ENCODE results near the gene HOXA10.

HOXA10 gene

DNA sequence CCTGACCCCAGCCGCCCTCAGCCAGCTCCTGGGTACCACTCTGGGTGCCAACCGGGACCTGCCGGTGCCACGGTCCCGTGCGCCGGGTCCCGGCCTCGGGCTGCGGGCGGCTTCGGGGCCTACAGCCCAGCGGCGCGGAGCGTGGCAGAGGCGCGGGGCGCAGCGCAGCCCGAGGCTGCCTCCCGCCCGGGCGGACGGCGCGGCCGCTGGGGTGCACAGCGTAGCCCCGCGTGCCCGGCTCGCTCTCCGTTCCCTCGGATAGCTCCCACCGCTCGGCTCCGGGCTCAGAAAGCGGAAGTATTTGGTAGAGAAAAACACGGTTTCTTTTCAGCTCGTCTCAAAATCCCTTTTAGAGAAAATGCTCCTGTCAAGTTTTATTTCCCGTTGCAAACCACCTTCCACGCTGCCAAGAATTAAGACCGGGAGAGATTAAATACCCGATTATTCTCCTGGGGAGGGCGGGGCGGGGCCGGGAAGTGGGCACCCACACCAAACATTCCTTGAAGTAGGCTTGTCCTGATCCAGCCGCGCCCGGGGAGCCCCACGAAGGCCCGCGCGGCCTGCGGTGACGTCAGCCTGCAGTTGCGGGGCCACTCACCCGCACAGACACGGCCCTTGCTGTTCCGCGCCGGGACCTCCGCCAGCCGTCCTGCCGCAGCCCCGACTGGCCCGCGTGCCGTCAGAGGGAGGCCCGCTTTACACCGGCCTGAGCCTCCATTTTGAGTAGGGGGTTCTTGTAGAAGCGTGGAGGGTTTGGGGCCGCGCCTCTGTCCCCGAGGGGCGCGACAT is 18.6 kb upstream of the HOXA10 start:
- no peak for TF ChIP-seq TAF1 (IDR thresholded peaks at IDR 0.05; ENCODE audit: borderline replicate concordance, insufficient read depth, low read length)
- no peak for TF ChIP-seq SIN3A (IDR thresholded peaks at IDR 0.05; ENCODE audit: borderline replicate concordance, insufficient read depth, low read length)
- no peak for TF ChIP-seq POLR2AphosphoS5 (IDR thresholded peaks at IDR 0.05; ENCODE audit: low read depth, low read length)
- TF ChIP-seq FOXP2 (optimal IDR thresholded peaks at IDR 0.05; ENCODE audit: borderline replicate concordance, extremely low read depth, extremely low read length, insufficient read depth): no peak
- TF ChIP-seq, protein P1, sequence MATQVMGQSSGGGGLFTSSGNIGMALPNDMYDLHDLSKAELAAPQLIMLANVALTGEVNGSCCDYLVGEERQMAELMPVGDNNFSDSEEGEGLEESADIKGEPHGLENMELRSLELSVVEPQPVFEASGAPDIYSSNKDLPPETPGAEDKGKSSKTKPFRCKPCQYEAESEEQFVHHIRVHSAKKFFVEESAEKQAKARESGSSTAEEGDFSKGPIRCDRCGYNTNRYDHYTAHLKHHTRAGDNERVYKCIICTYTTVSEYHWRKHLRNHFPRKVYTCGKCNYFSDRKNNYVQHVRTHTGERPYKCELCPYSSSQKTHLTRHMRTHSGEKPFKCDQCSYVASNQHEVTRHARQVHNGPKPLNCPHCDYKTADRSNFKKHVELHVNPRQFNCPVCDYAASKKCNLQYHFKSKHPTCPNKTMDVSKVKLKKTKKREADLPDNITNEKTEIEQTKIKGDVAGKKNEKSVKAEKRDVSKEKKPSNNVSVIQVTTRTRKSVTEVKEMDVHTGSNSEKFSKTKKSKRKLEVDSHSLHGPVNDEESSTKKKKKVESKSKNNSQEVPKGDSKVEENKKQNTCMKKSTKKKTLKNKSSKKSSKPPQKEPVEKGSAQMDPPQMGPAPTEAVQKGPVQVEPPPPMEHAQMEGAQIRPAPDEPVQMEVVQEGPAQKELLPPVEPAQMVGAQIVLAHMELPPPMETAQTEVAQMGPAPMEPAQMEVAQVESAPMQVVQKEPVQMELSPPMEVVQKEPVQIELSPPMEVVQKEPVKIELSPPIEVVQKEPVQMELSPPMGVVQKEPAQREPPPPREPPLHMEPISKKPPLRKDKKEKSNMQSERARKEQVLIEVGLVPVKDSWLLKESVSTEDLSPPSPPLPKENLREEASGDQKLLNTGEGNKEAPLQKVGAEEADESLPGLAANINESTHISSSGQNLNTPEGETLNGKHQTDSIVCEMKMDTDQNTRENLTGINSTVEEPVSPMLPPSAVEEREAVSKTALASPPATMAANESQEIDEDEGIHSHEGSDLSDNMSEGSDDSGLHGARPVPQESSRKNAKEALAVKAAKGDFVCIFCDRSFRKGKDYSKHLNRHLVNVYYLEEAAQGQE (IDR thresholded peaks at IDR 0.05; ENCODE audit: insufficient read depth in 1 of 2, low read depth in 2 of 2, low read length in 2 of 2): no peak

DNA sequence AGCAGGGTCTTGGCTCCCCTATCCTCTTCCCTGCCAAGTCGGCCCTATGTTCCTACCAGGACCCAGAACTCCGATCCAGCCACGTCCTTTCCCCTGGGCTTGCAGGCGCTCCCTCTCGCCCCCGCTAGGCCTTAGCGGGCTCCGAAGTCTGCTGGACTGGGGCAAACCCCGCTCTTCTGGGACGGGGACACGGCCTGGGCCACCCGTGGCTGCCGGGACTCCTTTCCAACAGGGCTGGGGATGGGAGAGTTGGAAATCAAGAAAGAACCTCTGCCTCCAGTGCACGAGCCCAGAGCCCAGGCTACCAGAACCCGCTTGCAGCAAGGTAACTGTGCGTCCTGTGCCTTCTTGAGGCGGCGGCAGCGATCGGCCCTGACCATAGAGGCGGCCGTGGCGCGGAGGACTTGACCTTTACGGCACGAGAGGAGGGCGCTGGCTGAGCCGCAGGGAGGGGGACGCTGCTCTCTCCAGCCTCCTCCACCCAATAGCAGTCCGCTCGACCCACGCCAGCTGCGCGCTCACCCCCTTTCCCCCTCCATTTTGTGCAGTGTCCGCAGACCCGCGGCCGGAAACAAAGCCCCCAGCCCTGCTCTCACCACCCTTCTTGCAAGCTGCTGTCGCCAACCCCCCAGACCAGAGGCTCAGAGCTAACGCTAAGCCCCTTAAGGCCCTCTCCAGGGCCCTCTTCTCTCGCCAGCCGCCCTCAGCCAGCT is 17.9 kb upstream of the HOXA10 start:
- TF ChIP-seq TAF1 (IDR thresholded peaks at IDR 0.05; ENCODE audit: borderline replicate concordance, insufficient read depth, low read length): no peak
- TF ChIP-seq FOXP2 (optimal IDR thresholded peaks at IDR 0.05; ENCODE audit: borderline replicate concordance, extremely low read depth, extremely low read length, insufficient read depth): no peak
- no peak for TF ChIP-seq SIN3A (IDR thresholded peaks at IDR 0.05; ENCODE audit: borderline replicate concordance, insufficient read depth, low read length)
- TF ChIP-seq POLR2AphosphoS5 (IDR thresholded peaks at IDR 0.05; ENCODE audit: low read depth, low read length): no peak
- TF ChIP-seq, protein P1 (IDR thresholded peaks at IDR 0.05; ENCODE audit: insufficient read depth in 1 of 2, low read depth in 2 of 2, low read length in 2 of 2): no peak

DNA sequence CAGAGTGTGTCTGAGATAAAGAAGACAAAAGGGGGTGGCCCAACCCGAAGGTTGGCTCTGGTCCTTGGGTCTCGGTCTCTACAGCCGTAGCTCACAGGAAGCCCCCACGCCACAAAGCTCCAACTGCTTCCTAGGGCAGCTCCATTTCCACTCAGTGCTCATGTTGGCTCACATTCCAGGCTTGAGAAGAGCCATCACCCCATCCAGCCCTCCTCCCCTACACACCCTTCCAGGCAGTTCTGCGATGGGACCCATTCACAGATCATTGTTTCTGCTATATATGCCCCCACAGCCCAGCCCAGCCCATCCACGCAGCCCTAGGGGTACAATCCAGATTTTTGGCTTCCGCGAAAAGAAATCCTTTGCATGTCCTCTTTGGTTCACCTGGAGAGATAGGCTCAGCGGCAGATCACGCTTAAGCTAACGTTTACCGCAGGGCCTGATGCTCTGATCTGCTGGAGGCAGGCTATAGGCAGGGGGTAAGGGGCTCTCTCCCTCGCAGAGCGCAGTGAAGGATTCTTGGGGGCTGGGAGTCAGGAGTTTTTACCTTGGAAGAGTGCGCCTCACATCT is 17.1 kb upstream of the HOXA10 start:
- TF ChIP-seq, protein P1 (IDR thresholded peaks at IDR 0.05; ENCODE audit: insufficient read depth in 1 of 2, low read depth in 2 of 2, low read length in 2 of 2): no peak
- TF ChIP-seq FOXP2 (optimal IDR thresholded peaks at IDR 0.05; ENCODE audit: borderline replicate concordance, extremely low read depth, extremely low read length, insufficient read depth): no peak
- no peak for TF ChIP-seq TAF1 (IDR thresholded peaks at IDR 0.05; ENCODE audit: borderline replicate concordance, insufficient read depth, low read length)
- no peak for TF ChIP-seq POLR2AphosphoS5 (IDR thresholded peaks at IDR 0.05; ENCODE audit: low read depth, low read length)
- TF ChIP-seq SIN3A (IDR thresholded peaks at IDR 0.05; ENCODE audit: borderline replicate concordance, insufficient read depth, low read length): no peak

DNA sequence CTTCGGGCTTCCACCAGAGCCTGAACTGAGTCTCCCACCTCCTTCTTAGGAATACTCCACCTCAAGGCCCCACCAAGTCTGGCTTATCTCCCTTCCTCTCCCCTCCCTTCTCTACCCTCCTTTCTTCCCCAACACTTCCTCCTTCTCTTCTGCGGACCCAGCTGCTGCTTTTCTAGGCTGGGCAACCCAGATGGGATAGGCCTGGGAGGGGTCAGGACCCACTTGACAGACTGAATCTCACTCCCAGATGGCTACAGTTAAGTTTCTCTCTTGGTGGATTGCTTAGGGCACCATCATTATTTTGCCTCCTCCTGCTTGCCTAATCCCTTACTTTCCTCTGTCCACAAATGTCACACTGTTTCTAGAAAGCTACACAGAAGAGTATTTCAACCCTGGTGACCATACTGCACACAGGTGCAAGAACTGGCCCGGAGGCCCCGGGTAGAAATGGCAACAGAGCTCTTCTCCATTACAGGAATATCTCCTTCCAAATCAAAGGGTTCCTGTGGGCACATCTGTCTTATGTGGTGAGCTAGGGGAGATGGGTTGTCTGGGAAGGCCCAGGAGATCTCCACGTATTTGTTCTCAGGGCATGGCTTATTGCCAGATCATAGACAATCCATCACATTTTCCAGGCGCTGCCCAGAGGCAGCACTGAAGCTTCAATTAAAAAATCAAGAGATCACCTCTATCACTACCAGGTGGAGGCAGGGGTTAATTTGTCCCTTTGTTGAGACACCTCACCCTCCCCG is 16.1 kb upstream of the HOXA10 start:
- TF ChIP-seq SIN3A (IDR thresholded peaks at IDR 0.05; ENCODE audit: borderline replicate concordance, insufficient read depth, low read length) (no peak), FOXP2 (optimal IDR thresholded peaks at IDR 0.05; ENCODE audit: borderline replicate concordance, extremely low read depth, extremely low read length, insufficient read depth) (no peak), POLR2AphosphoS5 (IDR thresholded peaks at IDR 0.05; ENCODE audit: low read depth, low read length) (no peak), TAF1 (IDR thresholded peaks at IDR 0.05; ENCODE audit: borderline replicate concordance, insufficient read depth, low read length) (no peak)
- TF ChIP-seq, protein P1 (IDR thresholded peaks at IDR 0.05; ENCODE audit: insufficient read depth in 1 of 2, low read depth in 2 of 2, low read length in 2 of 2): no peak
